Activated naive CD4-positive, alpha-beta T cell treated with anti-CD3 and anti-CD28 coated beads, Interleukin-2, amount 50 U/mL, for 72 hours (primary cell): ENCODE data around the gene DBET. TPM values are rescaled to one million over a fixed set of nuclear protein-coding genes. Genes with fewer than 3 reads are reported as not detected.
A peak's percentile ranks its signal among the peaks of the same experiment; 100 is the strongest.
"Not testable (repeated sequence)": the region's sequence is repeated elsewhere in the genome, so short reads cannot be mapped to it uniquely, and the experiment has no call there.

Source experiments
- ATAC-seq, 2 donors: fragments of 150-1000 bp; cut with Tn5 transposase; 2 replicates each; pipeline ENCODE4 v1.10.0; 2021; ENCODE audit warnings: mild to moderate bottlenecking in 2 of 2, moderate library complexity in 2 of 2
- DNase-seq, 2 donors: peaks; one replicate each; pipeline ENCODE4 v3.0.0; 2021 to 2022; ENCODE audit warnings: low spot score in 2 of 2
- H3K27ac Mint-ChIP-seq, 2 donors: one replicate each; pipeline ENCODE4 v1.8.0; 2022; ENCODE audit warnings: mild to moderate bottlenecking in 2 of 2, mixed read lengths in 2 of 2
- H3K36me3 Mint-ChIP-seq, 2 donors: one replicate each; pipeline ENCODE4 v1.8.0; 2022; ENCODE audit warnings: mixed read lengths in 2 of 2
- H3K9me3 Mint-ChIP-seq, 2 donors: one replicate each; pipeline ENCODE4 v1.8.0; 2022; ENCODE audit warnings: mixed read lengths in 2 of 2
- total RNA-seq, 2 donors: library from RNA; stranded (reverse); gene quantifications; one replicate each; pipeline ENCODE4 v1.2.3, GENCODE V29; 2022

DBET gene
- total RNA-seq, 2 donors from 2014 or later: not detected

DNA sequence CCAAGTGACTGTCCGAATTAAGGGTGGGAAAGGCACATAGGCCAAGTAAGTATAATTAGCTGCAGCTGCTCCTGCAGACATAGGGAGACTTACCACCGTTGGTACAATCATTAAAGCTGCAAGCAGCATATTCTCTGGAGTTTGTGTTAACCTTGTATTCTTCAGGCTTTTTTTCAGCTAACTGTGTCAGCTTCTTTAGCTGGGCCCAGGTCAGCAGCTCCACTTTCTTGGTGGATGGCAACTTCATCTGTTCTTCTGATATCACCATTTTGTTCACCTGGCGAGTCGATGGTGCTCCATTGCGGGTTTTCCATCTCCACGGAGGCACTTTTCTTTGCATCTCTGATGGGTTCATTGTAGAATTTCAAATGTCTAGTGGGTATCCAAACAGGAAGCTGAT is 44.5 kb downstream of the DBET start:
- H3K9me3 Mint-ChIP-seq, H3K27ac Mint-ChIP-seq, H3K36me3 Mint-ChIP-seq, ATAC-seq: not testable (repeated sequence)
- peak in 1 of 2 donors; percentile 51 for DNase-seq

DNA sequence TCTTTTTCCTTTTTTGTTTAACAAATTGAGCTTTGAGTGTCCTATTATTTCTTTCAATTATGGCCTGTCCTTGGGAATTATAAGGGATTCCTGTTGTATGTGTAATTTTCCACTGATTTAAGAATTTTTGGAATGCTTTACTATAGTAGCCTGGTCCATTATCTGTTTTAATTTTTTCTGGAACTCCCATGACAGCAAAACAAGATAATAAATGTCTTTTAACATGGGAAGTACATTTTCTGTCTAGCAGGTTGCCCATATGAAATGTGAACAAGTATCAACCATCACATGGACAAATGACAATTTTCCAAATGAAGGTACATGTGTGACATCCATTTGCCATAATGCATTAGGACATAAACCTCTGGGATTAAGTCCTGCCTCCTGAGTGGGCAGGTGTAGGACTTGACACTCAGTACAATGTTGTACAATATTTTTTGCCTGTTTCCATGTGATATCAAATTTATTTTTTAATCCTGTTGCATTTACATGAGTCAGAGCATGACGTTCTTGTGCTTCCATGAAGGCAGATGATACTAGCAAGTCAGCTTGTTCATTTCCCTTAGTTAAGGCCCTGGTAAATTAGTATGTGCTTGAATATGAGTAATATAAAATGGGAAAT is 45.2 kb downstream of the DBET start:
- not testable (repeated sequence) for ATAC-seq, H3K9me3 Mint-ChIP-seq, DNase-seq, H3K36me3 Mint-ChIP-seq, H3K27ac Mint-ChIP-seq

DNA sequence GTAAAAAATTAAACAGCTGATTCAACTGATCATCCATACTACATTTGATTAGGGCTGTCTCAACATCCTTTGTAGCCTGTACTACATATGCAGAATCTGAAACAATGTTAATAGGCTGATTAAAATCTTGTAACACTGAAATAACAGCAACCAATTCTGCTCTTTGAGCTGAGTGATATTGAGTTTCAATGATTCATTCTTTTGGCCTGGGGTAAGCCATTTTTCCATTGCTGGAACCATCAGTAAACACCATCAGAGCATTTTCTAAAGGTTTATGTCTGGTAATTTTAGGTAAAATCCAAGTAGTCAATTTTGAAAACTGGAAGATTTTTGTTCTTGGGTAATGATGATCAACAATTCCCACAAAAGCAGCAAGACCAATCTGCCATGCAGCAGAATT is 45.7 kb downstream of the DBET start:
- not testable (repeated sequence) for H3K27ac Mint-ChIP-seq, H3K36me3 Mint-ChIP-seq, H3K9me3 Mint-ChIP-seq, DNase-seq, ATAC-seq

DNA sequence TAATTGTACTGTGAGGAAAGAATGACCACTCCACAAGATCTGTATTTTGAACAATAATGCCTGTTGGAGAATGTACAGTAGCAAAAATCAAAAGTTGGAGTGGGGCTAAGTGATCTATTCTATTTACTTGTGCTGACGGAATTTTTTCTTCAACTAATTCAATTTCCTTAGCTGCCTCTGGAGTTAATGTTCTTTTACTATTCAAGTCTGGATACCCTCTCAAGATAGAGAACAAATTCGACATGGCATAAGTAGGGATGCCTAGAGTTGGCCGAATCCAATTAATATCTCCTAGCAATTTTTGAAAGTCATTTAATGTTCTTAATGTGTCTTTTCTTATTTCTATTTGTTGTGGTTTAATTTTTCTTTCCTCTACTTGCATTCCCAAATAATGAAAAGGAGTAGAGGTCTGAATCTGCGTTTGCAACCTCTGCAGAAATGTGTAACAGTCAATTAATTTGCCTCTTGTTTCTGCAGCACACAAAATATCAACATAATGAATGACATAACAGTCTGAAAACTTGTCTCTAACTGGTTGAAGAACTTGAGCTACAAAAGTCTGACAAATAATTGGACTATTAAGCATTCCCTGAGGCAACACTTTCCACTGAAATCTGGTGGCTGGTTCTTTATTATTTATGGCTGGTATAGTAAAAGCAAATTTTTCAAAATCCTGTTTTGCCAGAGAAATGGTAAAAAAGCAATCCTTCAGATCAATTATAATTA is 46.4 kb downstream of the DBET start:
- not testable (repeated sequence) for DNase-seq, H3K27ac Mint-ChIP-seq, H3K36me3 Mint-ChIP-seq, H3K9me3 Mint-ChIP-seq, ATAC-seq

DNA sequence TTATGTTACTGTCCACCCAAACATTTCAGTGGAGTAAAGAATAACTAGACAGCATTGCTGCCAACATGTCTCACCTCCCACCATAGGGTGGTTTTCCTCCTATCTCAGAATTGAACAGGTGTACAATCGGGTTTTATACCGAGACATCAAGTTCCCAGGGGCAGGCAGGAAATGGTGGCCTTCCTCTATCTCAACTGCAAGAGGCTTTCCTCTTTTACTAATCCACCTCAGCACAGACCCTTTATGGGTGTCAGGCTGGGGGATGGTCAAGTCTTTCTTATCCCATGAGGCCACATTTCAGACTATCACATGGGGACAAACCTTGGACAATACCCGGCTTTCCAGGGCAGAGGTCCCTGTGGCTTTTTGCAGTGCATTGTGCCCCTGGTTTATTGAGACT is 48.6 kb downstream of the DBET start:
- H3K27ac Mint-ChIP-seq: not testable (repeated sequence)

DNA sequence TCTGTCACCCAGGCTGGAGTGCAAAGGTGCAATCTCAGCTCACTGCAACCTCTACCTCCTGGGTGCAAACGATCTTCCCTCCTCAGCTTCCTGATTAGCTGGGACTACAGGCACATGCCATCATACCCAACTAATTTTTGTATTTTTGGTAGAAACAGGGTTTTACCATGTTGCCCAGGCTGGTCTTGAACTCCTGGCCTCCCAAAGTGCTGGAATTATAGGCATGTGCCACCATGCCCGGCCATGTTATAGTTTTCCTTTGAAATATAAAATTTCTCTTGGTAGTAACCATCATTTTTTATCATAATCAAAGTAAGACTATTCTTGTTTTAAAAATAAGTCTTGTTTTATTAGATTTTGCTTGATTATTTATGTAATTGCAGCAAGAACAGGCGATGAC is 50.7 kb downstream of the DBET start:
- not testable (repeated sequence) for H3K9me3 Mint-ChIP-seq, ATAC-seq, H3K36me3 Mint-ChIP-seq, H3K27ac Mint-ChIP-seq, DNase-seq

More for the DNA sequence above, 48.6 kb downstream of the DBET start:
- DNase-seq, ATAC-seq, H3K36me3 Mint-ChIP-seq, H3K9me3 Mint-ChIP-seq: not testable (repeated sequence)

Other genes with a start within 250 kb of the DBET start
- gene FRG1, start 123.6 kb upstream of the DBET start, total RNA-seq: 10 to 100 TPM; 49.7 to 60.9 TPM
- gene FRG2, start 37.2 kb upstream of the DBET start, total RNA-seq: under 1 TPM in 1 of 2 donors, not detected in 1; 0.11 TPM
- gene DUX4, start 109.3 kb downstream of the DBET start, total RNA-seq: not detected